Stomach smooth muscle (tissue), 2 donors: ENCODE data around the gene GNAO1.

Experiments used
- H3K27ac ChIP-seq: one replicate; pipeline ENCODE4 v1.7.0; 2013; ENCODE audit warnings: mild to moderate bottlenecking, low read length, inconsistent platforms
- H3K27me3 ChIP-seq, 2 donors: one replicate each; pipeline ENCODE4 v1.7.0; 2013; ENCODE audit warnings: low read length in 2 of 2; ENCODE audit not compliant: insufficient read depth in 2 of 2, control insufficient read depth in 1 of 2
- H3K36me3 ChIP-seq, 2 donors: one replicate each; pipeline ENCODE4 v1.7.0; 2013; ENCODE audit warnings: low read length in 2 of 2; ENCODE audit not compliant: control insufficient read depth in 2 of 2, insufficient read depth in 2 of 2
- H3K4me1 ChIP-seq: one replicate; pipeline ENCODE4 v1.7.0; 2013; ENCODE audit warnings: low read length; ENCODE audit not compliant: control insufficient read depth, insufficient read depth
- H3K4me3 ChIP-seq, 2 donors: one replicate each; pipeline ENCODE4 v1.7.0; 2013; ENCODE audit warnings: low read length in 2 of 2
- H3K9ac ChIP-seq, 2 donors: one replicate each; pipeline ENCODE4 v1.7.0; 2013; ENCODE audit warnings: low read length in 2 of 2, mild to moderate bottlenecking in 1 of 2
- H3K9me3 ChIP-seq, 2 donors: one replicate each; pipeline ENCODE4 v1.7.0; 2013; ENCODE audit warnings: low read length in 2 of 2; ENCODE audit not compliant: control insufficient read depth in 2 of 2
- donor health status: healthy.
- donor health status: Pancreatic carcinoma.

Gene GNAO1

GRCh38 chr16:56311208-56312027 lies 120.1 kb downstream of the GNAO1 start:
- peaks cover 4% of the 10 kb centered on the region for H3K4me1 ChIP-seq
- H3K9me3 ChIP-seq = no peaks in the 10 kb centered on the region
- H3K27ac ChIP-seq = no peak overlapping the region
- no peaks in the 10 kb centered on the region for H3K27me3 ChIP-seq
- H3K9ac ChIP-seq = no peak overlapping the region
- H3K36me3 ChIP-seq = peaks cover 0 to 2% of the 10 kb centered on the region in 2 donors
- H3K4me3 ChIP-seq = no peak overlapping the region

GRCh38 chr16:56312028-56312300 lies 120.7 kb downstream of the GNAO1 start:
- Histone ChIP-seq H3K9ac (no peak overlapping the region), H3K4me1 (no peaks in the 10 kb centered on the region)

GRCh38 chr16:56312556-56312955 lies 121.3 kb downstream of the GNAO1 start:
- no peaks in the 10 kb centered on the region for H3K27me3 ChIP-seq
- no peak overlapping the region for H3K4me3 ChIP-seq
- H3K4me1 ChIP-seq = no peaks in the 10 kb centered on the region
- H3K9me3 ChIP-seq = no peaks in the 10 kb centered on the region
- H3K27ac ChIP-seq = no peak overlapping the region
- peaks cover 0 to 2% of the 10 kb centered on the region in 2 donors for H3K36me3 ChIP-seq
- H3K9ac ChIP-seq = no peak overlapping the region

More at GRCh38 chr16:56312028-56312300, 120.7 kb downstream of the GNAO1 start:
- Histone ChIP-seq H3K36me3 (peaks cover 0 to 2% of the 10 kb centered on the region in 2 donors), H3K4me3 (no peak overlapping the region), H3K27me3 (no peaks in the 10 kb centered on the region), H3K9me3 (no peaks in the 10 kb centered on the region), H3K27ac (no peak overlapping the region)

- H3K9ac ChIP-seq = no peak overlapping the region
- peaks cover 0 to 2% of the 10 kb centered on the region in 2 donors for H3K36me3 ChIP-seq
- no peak overlapping the region for H3K4me3 ChIP-seq
- H3K27me3 ChIP-seq = no peaks in the 10 kb centered on the region
- no peaks in the 10 kb centered on the region for H3K9me3 ChIP-seq
- peaks cover 8% of the 10 kb centered on the region for H3K4me1 ChIP-seq
- no peak overlapping the region for H3K27ac ChIP-seq
Measured at GRCh38 chr16:56314244-56314850, 123.1 kb downstream of the GNAO1 start.

GRCh38 chr16:56315955-56316354 lies 124.7 kb downstream of the GNAO1 start:
- Histone ChIP-seq H3K9me3 (no peaks in the 10 kb centered on the region), H3K27me3 (no peaks in the 10 kb centered on the region), H3K4me3 (no peak overlapping the region), H3K27ac (no peak overlapping the region), H3K9ac (no peak overlapping the region), H3K36me3 (no peaks in the 10 kb centered on the region), H3K4me1 (peaks cover 8% of the 10 kb centered on the region)

- H3K9me3 ChIP-seq = no peaks in the 10 kb centered on the region
- no peak overlapping the region for H3K4me3 ChIP-seq
- H3K27ac ChIP-seq = no peak overlapping the region
- no peak overlapping the region for H3K9ac ChIP-seq
- H3K4me1 ChIP-seq = peaks cover 8% of the 10 kb centered on the region
- H3K27me3 ChIP-seq = no peaks in the 10 kb centered on the region
- H3K36me3 ChIP-seq = no peaks in the 10 kb centered on the region
Measured at GRCh38 chr16:56316545-56316944, 125.3 kb downstream of the GNAO1 start.

GRCh38 chr16:56317998-56318826 lies 126.9 kb downstream of the GNAO1 start:
- H3K36me3 ChIP-seq = no peaks in the 10 kb centered on the region
- peak overlapping the region; percentile 51 to 64 for H3K9ac ChIP-seq
- H3K27me3 ChIP-seq = no peaks in the 10 kb centered on the region
- peaks cover 8% of the 10 kb centered on the region for H3K4me1 ChIP-seq
- H3K9me3 ChIP-seq = no peaks in the 10 kb centered on the region
- H3K27ac ChIP-seq = peak overlapping the region; percentile 31
- peak overlapping the region; percentile 54 to 67 for H3K4me3 ChIP-seq

- H3K4me3 ChIP-seq = no peak overlapping the region
- no peaks in the 10 kb centered on the region for H3K27me3 ChIP-seq
- no peak overlapping the region for H3K27ac ChIP-seq
- no peaks in the 10 kb centered on the region for H3K36me3 ChIP-seq
- H3K9me3 ChIP-seq = no peaks in the 10 kb centered on the region
- no peak overlapping the region for H3K9ac ChIP-seq
- H3K4me1 ChIP-seq = peaks cover 8% of the 10 kb centered on the region
Measured at GRCh38 chr16:56318827-56319140, 127.5 kb downstream of the GNAO1 start.

GRCh38 chr16:56319376-56319775 lies 128.1 kb downstream of the GNAO1 start:
- H3K4me3 ChIP-seq = no peak overlapping the region
- no peak overlapping the region for H3K27ac ChIP-seq
- H3K36me3 ChIP-seq = no peaks in the 10 kb centered on the region
- H3K4me1 ChIP-seq = peaks cover 8% of the 10 kb centered on the region
- H3K9ac ChIP-seq = no peak overlapping the region
- H3K27me3 ChIP-seq = no peaks in the 10 kb centered on the region
- H3K9me3 ChIP-seq = no peaks in the 10 kb centered on the region

- no peak overlapping the region for H3K27ac ChIP-seq
- H3K4me1 ChIP-seq = peaks cover 8% of the 10 kb centered on the region
- H3K9ac ChIP-seq = no peak overlapping the region
- no peaks in the 10 kb centered on the region for H3K36me3 ChIP-seq
- H3K4me3 ChIP-seq = no peak overlapping the region
- no peaks in the 10 kb centered on the region for H3K27me3 ChIP-seq
- no peaks in the 10 kb centered on the region for H3K9me3 ChIP-seq
Measured at GRCh38 chr16:56320056-56320455, 128.8 kb downstream of the GNAO1 start.
